Measurements from ENCODE around the gene ENKD1. TPM values are rescaled to one million over a fixed set of nuclear protein-coding genes. Genes with fewer than 3 reads are reported as not detected.

ENKD1 gene
- total and polyA plus RNA-seq, 2 experiments from 2014 or later = 11.6 to 11.8 TPM

GRCh38 chr16:67667453-67667816 is 885 bp upstream of the ENKD1 start (continued):
- no peak for TF ChIP-seq CTCF (conservative IDR thresholded peaks at IDR 0.05; ENCODE audit: low read depth in 2 of 2)

- H3K4me3 ChIP-seq = peak overlapping the region; percentile 90
- H3K79me2 ChIP-seq (replicated peaks; ENCODE audit: insufficient read depth) = no peaks in the 10 kb centered on the region
- H3K36me3 ChIP-seq (ENCODE audit: insufficient read depth) = no peaks in the 10 kb centered on the region
- 0 out of 2 replicates have a peak, but pooled peaks cover 5% of the 10 kb centered on the region for H4K20me1 ChIP-seq (replicated peaks; ENCODE audit: insufficient read depth)
- Mint-ChIP-seq H3K27ac (no peak overlapping the region), H3K36me3 (ENCODE audit: low read depth) (peaks cover 3% of the 10 kb centered on the region), H3K4me1 (peaks cover 17% of the 10 kb centered on the region), H3K27me3 (ENCODE audit: insufficient read depth, low read depth, poor library complexity) (peaks cover 28% of the 10 kb centered on the region), H3K4me3 (peak overlapping the region; percentile 74), H3K9me3 (no peaks in the 10 kb centered on the region; the same call in 2 of the 3 replicates)
- peak; percentile 77 for DNase-seq (ENCODE audit: low spot score)
- peaks cover 31% of the 10 kb centered on the region for H3F3A ChIP-seq (replicated peaks; ENCODE audit: low read depth)
- peak; percentile 42 for ATAC-seq
- H3K27me3 ChIP-seq (ENCODE audit: insufficient read depth) = peaks cover 10% of the 10 kb centered on the region
- peaks cover 14% of the 10 kb centered on the region; the same call in 1 of the 2 replicates for H3K4me1 ChIP-seq (ENCODE audit: insufficient read depth)
- H3K27ac ChIP-seq (ENCODE audit: low read depth) = no peak overlapping the region
- peak overlapping the region; percentile 91 for H2AFZ ChIP-seq
- TF ChIP-seq POLR2AphosphoS5 (IDR thresholded peaks at IDR 0.05; ENCODE audit: low read depth) (peak; percentile 10; the same call in 1 of the 2 replicates), NANOG (IDR thresholded peaks at IDR 0.05; ENCODE audit: borderline replicate concordance) (no peak), CTCF (conservative IDR thresholded peaks at IDR 0.05; ENCODE audit: low read depth in 2 of 2) (0 out of 4 replicates have a peak, but pooled peaks of 1 of the 2 experiments have one; percentile 4)
- no peaks in the 10 kb centered on the region for H3K9me2 ChIP-seq (ENCODE audit: insufficient read depth)
- peak overlapping the region; percentile 93 for H3K4me2 ChIP-seq
Observed at GRCh38 chr16:67666032-67666551, 458 bp downstream of the ENKD1 start.

GRCh38 chr16:67665598-67665997 is 952 bp downstream of the ENKD1 start:
- peaks cover 17% of the 10 kb centered on the region for H3K4me1 Mint-ChIP-seq
- H3K36me3 Mint-ChIP-seq (ENCODE audit: low read depth) = peaks cover 3% of the 10 kb centered on the region
- Histone ChIP-seq H3K79me2 (replicated peaks; ENCODE audit: insufficient read depth) (no peaks in the 10 kb centered on the region), H3K4me3 (peak overlapping the region; percentile 90), H4K20me1 (replicated peaks; ENCODE audit: insufficient read depth) (0 out of 2 replicates have a peak, but pooled peaks cover 5% of the 10 kb centered on the region), H2AFZ (peak overlapping the region; percentile 76), H3K27ac (ENCODE audit: low read depth) (no peak overlapping the region), H3K36me3 (ENCODE audit: insufficient read depth) (no peaks in the 10 kb centered on the region), H3K4me2 (peak overlapping the region; percentile 93), H3K4me1 (ENCODE audit: insufficient read depth) (peaks cover 14% of the 10 kb centered on the region; the same call in 1 of the 2 replicates), H3F3A (replicated peaks; ENCODE audit: low read depth) (peaks cover 32% of the 10 kb centered on the region), H3K9me2 (ENCODE audit: insufficient read depth) (no peaks in the 10 kb centered on the region), H3K27me3 (ENCODE audit: insufficient read depth) (peaks cover 10% of the 10 kb centered on the region)
- ATAC-seq (no peak), DNase-seq (ENCODE audit: low spot score) (no peak)
- no peaks in the 10 kb centered on the region; the same call in 2 of the 3 replicates for H3K9me3 Mint-ChIP-seq
- peak overlapping the region; percentile 74 for H3K4me3 Mint-ChIP-seq
- H3K27me3 Mint-ChIP-seq (ENCODE audit: insufficient read depth, low read depth, poor library complexity) = peaks cover 26% of the 10 kb centered on the region
- no peak overlapping the region for H3K27ac Mint-ChIP-seq
- TF ChIP-seq POLR2AphosphoS5 (IDR thresholded peaks at IDR 0.05; ENCODE audit: low read depth) = no peak
- no peak for TF ChIP-seq JUNB (IDR thresholded peaks at IDR 0.05; ENCODE audit: unreplicated experiment)
- no peak for TF ChIP-seq CREB1 (CRISPR knock-in tag; IDR thresholded peaks at IDR 0.05; ENCODE audit: low read depth)
- TF ChIP-seq EZH2 (IDR thresholded peaks at IDR 0.05; ENCODE audit: low read depth, unreplicated experiment) = no peak
- TF ChIP-seq REST (IDR thresholded peaks at IDR 0.05; ENCODE audit: unreplicated experiment) = no peak
- TF ChIP-seq NANOG (IDR thresholded peaks at IDR 0.05; ENCODE audit: borderline replicate concordance) = no peak
- no peak for TF ChIP-seq ZNF114 (CRISPR knock-in tag; IDR thresholded peaks at IDR 0.05)

Measured in GM23338 (cell line).